HCT116 (cell line): ENCODE results near the gene CAMK2D. TPM values are rescaled to one million over a fixed set of nuclear protein-coding genes. Genes with fewer than 3 reads are reported as not detected.

Experiments used
- ATAC-seq: fragments of 200-7000 bp; cut with Tn5 transposase; 2 replicates; pipeline ENCODE4 v1.9.1; 2020; ENCODE audit warnings: mild to moderate bottlenecking, moderate library complexity
- BruUV-seq: library from RNA; stranded (reverse); fragments of 400-500 nt; replicated peaks from 2 replicates; lab custom pipeline; 2021; lab: Mats Ljungman, UMichigan
- CTCF ChIA-PET: fragments of 300-600 bp; sonication (Branson Sonifier 250); formaldehyde crosslinking; loops from one replicate; lab custom pipeline; 2021; ENCODE audit warnings: antibody characterized with exemption; lab: Charles Lee
- POLR2A ChIA-PET: fragments of 300-600, 350-600 bp; sonication (Branson Sonifier 250); formaldehyde crosslinking; loops from one replicate; lab custom pipeline; 2021; ENCODE audit warnings: antibody characterized with exemption; lab: Charles Lee
- RAD21 ChIA-PET, 2 experiments: fragments of 300-600 bp; sonication (Branson Sonifier 250); formaldehyde crosslinking; loops; one replicate each; lab custom pipeline; 2023; ENCODE audit warnings: low total read pairs in 2 of 2; ENCODE audit not compliant: uncharacterized antibody in 2 of 2, unreplicated experiment in 2 of 2, low non-redundant PET in 1 of 2; lab: Charles Lee
- DNase-seq: peaks from one replicate; pipeline ENCODE4 v3.0.0-alpha.2; 2010; ENCODE audit warnings: low read depth, low spot score
- H2AFZ ChIP-seq: fragments of 200-600 bp; shearing (Covaris generic), sonication (generic); 2 replicates; pipeline ENCODE4 v1.6.1; 2017; ENCODE audit warnings: low read depth, mixed run types, mixed read lengths, antibody characterized with exemption, low read length; ENCODE audit not compliant: poor library complexity, severe bottlenecking
- H3K27ac ChIP-seq: 2 replicates; pipeline ENCODE4 v1.5.1; 2012; ENCODE audit warnings: low read depth, low read length
- H3K27me3 ChIP-seq: fragments of 200-600 bp; sonication (generic); 2 replicates; pipeline ENCODE4 v1.6.1; 2016; ENCODE audit warnings: mixed run types, low read length, mixed read lengths; ENCODE audit not compliant: insufficient read depth
- H3K36me3 ChIP-seq, 2 experiments: fragments of 200-500 bp in 1 of 2; fragments of 200-600 bp in 1 of 2; sonication (Bioruptor generic) in 1 of 2; sonication (generic) in 1 of 2; 2 replicates each; pipeline versions ENCODE4 v1.5.1 to v1.6.1; 2014 to 2016; ENCODE audit warnings: low read length in 2 of 2, inconsistent platforms in 1 of 2, mixed read lengths in 1 of 2, mixed run types in 1 of 2; ENCODE audit not compliant: insufficient read depth in 2 of 2, control insufficient read depth in 1 of 2
- H3K4me1 ChIP-seq, 2 experiments: fragments of 200-600 bp in 1 of 2; sonication (generic) in 1 of 2; 2 replicates each; pipeline versions ENCODE4 v1.5.1 to v1.6.1; 2012 to 2017; ENCODE audit warnings: low read length in 2 of 2, inconsistent platforms in 1 of 2, mild to moderate bottlenecking in 1 of 2, mixed read lengths in 1 of 2, mixed run types in 1 of 2, moderate library complexity in 1 of 2; ENCODE audit not compliant: insufficient read depth in 2 of 2, control insufficient read depth in 1 of 2
- H3K4me2 ChIP-seq: fragments of 200-600 bp; sonication (generic); 2 replicates; pipeline ENCODE4 v1.6.1; 2017; ENCODE audit warnings: mixed run types, low read length, mixed read lengths
- H3K4me3 ChIP-seq, 2 experiments: fragments of 200-600 bp in 1 of 2; sonication (generic) in 1 of 2; replicated peaks in 1 of 2; 2 replicates each; pipeline ENCODE4 v1.5.1; 2011 to 2016; ENCODE audit warnings: low read length in 2 of 2, control low read depth in 1 of 2, low read depth in 1 of 2, mild to moderate bottlenecking in 1 of 2, mixed read lengths in 1 of 2, mixed run types in 1 of 2
- H3K79me2 ChIP-seq: fragments of 200-600 bp; sonication (generic); 2 replicates; pipeline ENCODE4 v1.6.1; 2017; ENCODE audit warnings: mild to moderate bottlenecking, mixed run types, low read length, moderate library complexity, mixed read lengths; ENCODE audit not compliant: insufficient read depth
- H3K9ac ChIP-seq: fragments of 200-600 bp; sonication (generic); 2 replicates; pipeline ENCODE4 v1.6.1; 2016; ENCODE audit warnings: low read length, mixed read lengths
- H3K9me2 ChIP-seq: fragments of 200-600 bp; sonication (generic), shearing (Covaris generic); 2 replicates; pipeline ENCODE4 v1.6.1; 2017; ENCODE audit warnings: mixed run types, mild to moderate bottlenecking, moderate library complexity; ENCODE audit not compliant: insufficient read depth
- H3K9me3 ChIP-seq, 2 experiments: fragments of 200-500 bp in 1 of 2; fragments of 200-600 bp in 1 of 2; sonication (Bioruptor generic) in 1 of 2; sonication (generic) in 1 of 2; 2 replicates each; pipeline ENCODE4 v1.6.1; 2014 to 2017; ENCODE audit warnings: low read length in 2 of 2, mixed read lengths in 2 of 2, inconsistent platforms in 1 of 2, low read depth in 1 of 2, mild to moderate bottlenecking in 1 of 2, mixed run types in 1 of 2, moderate library complexity in 1 of 2; ENCODE audit not compliant: control insufficient read depth in 1 of 2, insufficient read depth in 1 of 2
- H4K20me1 ChIP-seq: fragments of 200-600 bp; sonication (generic), shearing (Covaris generic); 2 replicates; pipeline ENCODE4 v1.6.1; 2017; ENCODE audit warnings: mixed run types, mild to moderate bottlenecking, moderate library complexity; ENCODE audit not compliant: insufficient read depth
- CEBPB ChIP-seq: IDR thresholded peaks from 2 replicates; pipeline ENCODE4 v1.6.1; 2012; ENCODE audit warnings: low read depth
- EZH2 ChIP-seq: fragments of 200-600 bp; sonication (generic); IDR thresholded peaks from 2 replicates; pipeline ENCODE4 v1.6.1; 2017; ENCODE audit warnings: antibody characterized with exemption, mixed run types
- RAD21 ChIP-seq: IDR thresholded peaks from 2 replicates; pipeline ENCODE4 v1.6.1; 2012; ENCODE audit warnings: low read depth, mild to moderate bottlenecking
- SIN3A ChIP-seq: IDR thresholded peaks from 2 replicates; pipeline ENCODE4 v1.6.1; 2012; ENCODE audit warnings: low read depth
- SP1 ChIP-seq: IDR thresholded peaks from 2 replicates; pipeline ENCODE4 v1.6.1; 2012; ENCODE audit warnings: low read depth
- TCF7L2 ChIP-seq: IDR thresholded peaks from 2 replicates; pipeline ENCODE4 v1.7.0; 2011; ENCODE audit warnings: borderline replicate concordance, inconsistent platforms; ENCODE audit not compliant: insufficient read depth, insufficient read length; ENCODE audit errors: extremely low read depth
- ZFX ChIP-seq: fragments of 450-650 bp; IDR thresholded peaks from 2 replicates; pipeline ENCODE4 v1.6.1; 2017
- intact Hi-C: fragments of 100-400 bp; cut with micrococcal nuclease; formaldehyde crosslinking; loops from 2 replicates; pipeline ENCODE4 v1.10.0; 2022
- total RNA-seq: library from RNA; stranded (reverse); gene quantifications from one replicate; pipeline ENCODE4 v1.2.1, GENCODE V29; 2021; ENCODE audit not compliant: unreplicated experiment
- TF ChIP-seq, protein P1 (sequence below): IDR thresholded peaks from 2 replicates; pipeline ENCODE4 v1.6.1; 2011; ENCODE audit warnings: mild to moderate bottlenecking, low read length, moderate library complexity; ENCODE audit not compliant: insufficient replicate concordance; ENCODE audit errors: extremely low read depth
- TF ChIP-seq, protein P2 (sequence below): IDR thresholded peaks from 2 replicates; pipeline ENCODE4 v1.6.1; 2012

The CAMK2D gene
- total RNA-seq, 1 experiment from 2014 or later, result 67.0 TPM

DNA sequence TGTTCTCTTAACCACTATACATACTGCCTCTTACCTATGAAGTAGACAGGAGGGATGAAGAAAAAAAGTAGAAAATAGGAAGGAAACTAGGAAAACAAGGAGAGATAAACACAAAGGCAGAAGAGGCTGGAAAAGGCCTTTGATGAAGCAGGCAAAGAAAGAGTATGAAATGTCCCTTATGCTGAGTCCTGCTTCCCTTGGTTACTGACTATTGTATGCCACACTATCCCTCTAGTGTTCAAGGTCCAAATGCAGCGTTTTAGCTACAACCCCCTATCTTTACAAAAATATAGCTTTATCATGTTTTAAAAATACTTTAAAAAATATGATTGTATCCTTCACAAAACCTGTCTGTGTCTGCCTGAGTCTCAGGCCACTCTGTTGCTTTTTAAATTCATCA, 233.1 kb downstream of the CAMK2D start:
- H3K27ac ChIP-seq, result no peak overlapping the region
- CTCF ChIA-PET, result interaction anchor here (2.0 kb wide), 1 partner anchor 19 kb away, joined by 5 read pairs; no protein-coding TSS in a partner anchor

DNA sequence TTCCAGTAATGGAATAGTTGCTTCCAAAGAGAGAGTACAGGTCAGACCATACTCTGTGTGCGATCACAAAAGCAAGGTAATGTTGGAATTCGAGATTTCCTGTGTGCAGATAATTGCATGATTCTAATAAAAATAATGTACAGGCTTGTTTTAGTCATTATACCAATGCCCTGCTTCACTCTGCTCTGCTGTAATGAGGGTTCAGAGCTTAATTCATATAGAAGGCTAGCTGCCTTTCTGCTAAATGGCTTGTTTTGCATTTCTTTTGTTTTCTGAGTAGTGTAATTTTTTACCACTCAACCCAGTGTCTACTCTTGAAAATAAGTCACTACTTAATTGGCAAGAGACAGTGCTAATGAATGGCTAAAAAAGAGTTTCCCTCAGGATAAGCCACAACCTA, 236.0 kb downstream of the CAMK2D start:
- TF ChIP-seq TCF7L2 (no peak), SIN3A (no peak), RAD21 (no peak), SP1 (no peak)
- TF ChIP-seq, protein P1, sequence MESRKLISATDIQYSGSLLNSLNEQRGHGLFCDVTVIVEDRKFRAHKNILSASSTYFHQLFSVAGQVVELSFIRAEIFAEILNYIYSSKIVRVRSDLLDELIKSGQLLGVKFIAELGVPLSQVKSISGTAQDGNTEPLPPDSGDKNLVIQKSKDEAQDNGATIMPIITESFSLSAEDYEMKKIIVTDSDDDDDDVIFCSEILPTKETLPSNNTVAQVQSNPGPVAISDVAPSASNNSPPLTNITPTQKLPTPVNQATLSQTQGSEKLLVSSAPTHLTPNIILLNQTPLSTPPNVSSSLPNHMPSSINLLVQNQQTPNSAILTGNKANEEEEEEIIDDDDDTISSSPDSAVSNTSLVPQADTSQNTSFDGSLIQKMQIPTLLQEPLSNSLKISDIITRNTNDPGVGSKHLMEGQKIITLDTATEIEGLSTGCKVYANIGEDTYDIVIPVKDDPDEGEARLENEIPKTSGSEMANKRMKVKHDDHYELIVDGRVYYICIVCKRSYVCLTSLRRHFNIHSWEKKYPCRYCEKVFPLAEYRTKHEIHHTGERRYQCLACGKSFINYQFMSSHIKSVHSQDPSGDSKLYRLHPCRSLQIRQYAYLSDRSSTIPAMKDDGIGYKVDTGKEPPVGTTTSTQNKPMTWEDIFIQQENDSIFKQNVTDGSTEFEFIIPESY, result no peak
- TF ChIP-seq, protein P2, sequence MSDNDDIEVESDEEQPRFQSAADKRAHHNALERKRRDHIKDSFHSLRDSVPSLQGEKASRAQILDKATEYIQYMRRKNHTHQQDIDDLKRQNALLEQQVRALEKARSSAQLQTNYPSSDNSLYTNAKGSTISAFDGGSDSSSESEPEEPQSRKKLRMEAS, result no peak
- Histone ChIP-seq H3K4me3 (no peak overlapping the region), H3K27ac (no peak overlapping the region), H3K9me3 (no peaks in the 10 kb centered on the region), H3K4me1 (no peaks in the 10 kb centered on the region), H3K36me3 (no peaks in the 10 kb centered on the region), H2AFZ (no peak overlapping the region), H3K27me3 (no peaks in the 10 kb centered on the region), H3K9ac (no peak overlapping the region), H3K4me2 (no peak overlapping the region), H3K79me2 (no peaks in the 10 kb centered on the region), H3K9me2 (no peaks in the 10 kb centered on the region), H4K20me1 (no peaks in the 10 kb centered on the region)
- intact Hi-C loops, result no loop called here
- DNase-seq (no peak), ATAC-seq (no peak)
- ChIA-PET CTCF (no interaction called here), POLR2A (no interaction called here), RAD21 (no interaction called here)
- no TSS peak for BruUV-seq

More for the DNA sequence above, 233.1 kb downstream of the CAMK2D start:
- ChIA-PET POLR2A (no interaction called here), RAD21 (no interaction called here)
- Histone ChIP-seq H3K4me2 (no peak overlapping the region), H3K27me3 (no peaks in the 10 kb centered on the region), H2AFZ (no peak overlapping the region), H3K9me3 (no peaks in the 10 kb centered on the region), H3K4me1 (no peaks in the 10 kb centered on the region), H3K9ac (no peak overlapping the region), H4K20me1 (no peaks in the 10 kb centered on the region), H3K4me3 (no peak overlapping the region), H3K79me2 (no peaks in the 10 kb centered on the region), H3K36me3 (no peaks in the 10 kb centered on the region), H3K9me2 (no peaks in the 10 kb centered on the region)
- ATAC-seq (no peak), DNase-seq (no peak)
- intact Hi-C loops, result no loop called here
- no TSS peak for BruUV-seq
- TF ChIP-seq CEBPB (no peak), ZFX (no peak), EZH2 (no peak)
- TF ChIP-seq, protein P2, result no peak
